Inflammatory macrophage (primary cell): ENCODE data around the gene EFNA2.
A peak's percentile ranks its signal among the peaks of the same experiment; 100 is the strongest.

ENCODE experiments used
- DNase-seq, 2 donors: peaks; one replicate each; pipeline ENCODE4 v3.0.0-alpha.2; 2020 to 2022

EFNA2 gene

GRCh38 chr19:1272423-1273262 lies 13.0 kb upstream of the EFNA2 start:
- DNase-seq: peak in 1 of 2 donors; percentile 7

- DNase-seq: peak; percentile 71 to 79
Measured at GRCh38 chr19:1273263-1274041, 12.2 kb upstream of the EFNA2 start.

- no peak for DNase-seq
Measured at GRCh38 chr19:1274081-1274851, 11.4 kb upstream of the EFNA2 start.

- DNase-seq: no peak
Measured at GRCh38 chr19:1274852-1275259, 10.8 kb upstream of the EFNA2 start.

- DNase-seq: peak; percentile 96 to 98
Measured at GRCh38 chr19:1275260-1275975, 10.3 kb upstream of the EFNA2 start, which contains the start of gene FAM174C. TSS of gene FAM174C (plus strand) at chr19:1275530. CDS start at chr19:1275550, 20 bp downstream.

- DNase-seq: no peak
Measured at GRCh38 chr19:1275976-1276627, 9.6 kb upstream of the EFNA2 start.

GRCh38 chr19:1276628-1277022 lies 9.0 kb upstream of the EFNA2 start:
- no peak for DNase-seq

- DNase-seq: no peak
Measured at GRCh38 chr19:1277061-1277460, 8.6 kb upstream of the EFNA2 start.

GRCh38 chr19:1278074-1278473 lies 7.6 kb upstream of the EFNA2 start:
- no peak for DNase-seq

GRCh38 chr19:1278713-1279660 lies 6.7 kb upstream of the EFNA2 start:
- no peak for DNase-seq

- DNase-seq: peak; percentile 80 to 84
Measured at GRCh38 chr19:1279782-1280341, 5.8 kb upstream of the EFNA2 start.

GRCh38 chr19:1280636-1281568 lies 4.8 kb upstream of the EFNA2 start:
- DNase-seq: no peak

GRCh38 chr19:1281569-1282287 lies 3.9 kb upstream of the EFNA2 start:
- DNase-seq: no peak

- DNase-seq: no peak
Measured at GRCh38 chr19:1282588-1283206, 3.0 kb upstream of the EFNA2 start.

- no peak for DNase-seq
Measured at GRCh38 chr19:1283207-1283916, 2.3 kb upstream of the EFNA2 start.

GRCh38 chr19:1283917-1284292 lies 1.8 kb upstream of the EFNA2 start:
- no peak for DNase-seq

GRCh38 chr19:1284293-1284978 lies 1.2 kb upstream of the EFNA2 start:
- no peak for DNase-seq
